GM21390 (cell line): ENCODE measurements around the gene TMEM86B.
"Not testable (repeated sequence)": the region's sequence is repeated elsewhere in the genome, so short reads cannot be mapped to it uniquely, and the experiment has no call there.

Experiments used
- ATAC-seq: cut with Tn5 transposase; IDR thresholded peaks from one replicate; pipeline ENCODE4 v1.9.1; 2021; ENCODE audit not compliant: unreplicated experiment

The TMEM86B gene

DNA sequence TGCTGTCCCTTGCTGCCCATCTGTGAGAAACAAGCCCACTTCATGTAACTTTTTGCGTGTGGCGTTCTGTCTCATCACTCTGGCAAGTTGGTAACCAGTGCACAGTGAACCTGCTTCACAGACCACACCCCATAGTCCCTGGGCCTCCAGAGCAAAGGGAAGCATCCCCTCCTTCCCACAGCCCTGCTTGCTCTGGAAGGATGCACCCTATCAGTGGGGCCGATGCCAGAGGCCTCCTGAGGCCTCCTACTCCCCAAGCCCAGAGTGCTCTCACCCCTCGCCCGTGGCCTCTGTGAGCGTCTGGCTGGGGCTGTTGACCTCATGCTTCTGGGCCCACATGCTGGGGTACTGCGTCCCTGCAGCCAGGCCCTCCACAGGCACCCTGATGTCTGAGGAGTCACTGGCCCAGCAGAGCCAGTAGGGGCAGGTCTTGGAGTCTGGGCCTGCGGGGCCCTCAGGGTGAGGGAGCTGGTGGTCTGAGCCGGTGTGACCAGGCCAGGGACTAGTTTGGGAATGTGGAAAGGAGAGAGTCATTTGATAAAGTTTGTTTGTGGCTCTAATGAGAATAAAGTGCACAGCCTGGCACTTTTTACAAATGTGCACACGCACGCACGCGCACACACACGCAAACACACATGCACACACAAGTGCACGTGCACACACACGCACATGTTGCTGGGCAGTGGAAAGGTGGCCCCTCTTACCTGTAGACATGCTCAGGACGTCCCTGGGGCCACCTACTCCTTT lies 5.1 kb downstream of the TMEM86B start:
- ATAC-seq = no peak

DNA sequence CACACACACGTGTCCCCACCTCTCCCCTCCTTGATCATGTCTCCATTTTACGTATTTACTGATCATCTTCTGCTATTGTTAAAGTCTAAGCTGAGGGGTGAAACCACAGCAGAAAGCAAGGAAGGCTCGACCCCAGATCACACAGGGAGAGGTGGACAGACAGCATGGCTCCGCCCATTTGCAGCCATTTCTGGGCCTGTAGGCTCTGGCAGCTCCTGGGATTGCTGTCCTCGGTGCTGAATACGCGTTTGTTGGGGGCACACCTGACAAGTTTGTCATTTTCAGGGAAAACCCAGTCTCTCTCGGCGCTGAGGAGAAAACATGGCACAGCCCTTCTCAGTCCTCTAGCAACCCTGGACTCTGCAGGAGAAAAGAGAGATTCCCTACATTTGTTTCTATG lies 8.0 kb downstream of the TMEM86B start:
- ATAC-seq = no peak

- no peak for ATAC-seq
Observed at GRCh38 chr19:55216461-55217198, 11.9 kb downstream of the TMEM86B start.

GRCh38 chr19:55213547-55213946 lies 15.0 kb downstream of the TMEM86B start:
- no peak for ATAC-seq

DNA sequence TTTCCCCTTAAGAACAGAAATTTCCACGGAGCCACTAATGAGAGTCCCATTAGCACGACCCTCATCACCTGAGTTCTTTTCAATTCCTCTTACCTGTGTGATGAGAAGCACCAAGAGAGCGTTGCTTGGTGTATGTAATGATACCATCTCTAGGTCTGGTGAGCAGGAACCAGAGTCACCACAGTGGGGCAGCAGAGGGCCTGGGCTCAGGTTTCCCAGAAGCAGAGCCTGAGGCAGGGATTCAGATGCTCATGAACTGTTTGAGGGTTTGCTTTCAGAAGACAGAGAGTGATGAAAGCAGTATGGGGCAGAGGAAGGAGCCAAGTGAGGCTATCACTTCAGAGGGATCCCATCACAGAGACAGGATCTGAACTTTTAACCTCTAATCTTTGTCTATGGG lies 16.1 kb downstream of the TMEM86B start:
- no peak for ATAC-seq

DNA sequence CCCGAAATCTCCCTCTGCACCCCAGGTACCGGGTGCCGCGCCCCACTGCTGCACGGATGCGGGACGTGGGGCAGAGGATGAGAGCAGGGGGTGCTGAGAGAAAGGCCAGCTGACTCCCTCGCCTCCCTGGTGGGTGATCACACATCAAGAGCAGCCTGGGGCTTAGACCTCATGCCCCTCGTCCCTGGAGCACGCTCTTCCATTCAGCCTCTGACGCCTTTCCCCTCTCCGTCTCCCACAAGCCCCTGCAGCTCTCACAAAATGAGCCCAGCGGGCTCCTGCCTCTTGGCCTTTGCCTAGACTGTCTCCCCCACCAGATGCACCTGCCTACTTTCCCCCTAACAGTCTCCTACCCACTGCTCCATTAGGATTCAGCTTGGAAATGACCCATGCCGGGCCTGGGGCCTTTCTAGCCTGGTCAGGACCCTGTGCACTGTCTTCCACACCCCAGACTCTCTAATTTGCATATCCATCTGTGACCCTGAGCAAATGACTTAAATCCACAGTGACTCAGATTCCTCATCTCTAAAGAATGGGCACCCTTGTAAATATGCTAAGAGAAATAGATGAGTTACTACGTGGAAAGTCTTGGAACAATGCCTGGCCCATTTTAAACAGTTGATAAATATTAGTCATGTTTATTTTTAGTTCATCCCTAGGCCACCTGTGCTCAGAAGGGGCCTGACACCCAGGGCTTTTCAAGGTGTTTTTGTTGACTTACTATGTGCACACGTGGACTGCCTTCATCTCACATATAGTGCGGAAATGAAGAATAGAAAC lies 18.7 kb downstream of the TMEM86B start:
- ATAC-seq = no peak

- ATAC-seq = no peak
Observed at GRCh38 chr19:55208880-55209692, 19.5 kb downstream of the TMEM86B start, which contains the start of gene PTPRH. PTPRH (minus strand) TSS chr19:55209501; CDS start chr19:55209433, 68 bp downstream.

DNA sequence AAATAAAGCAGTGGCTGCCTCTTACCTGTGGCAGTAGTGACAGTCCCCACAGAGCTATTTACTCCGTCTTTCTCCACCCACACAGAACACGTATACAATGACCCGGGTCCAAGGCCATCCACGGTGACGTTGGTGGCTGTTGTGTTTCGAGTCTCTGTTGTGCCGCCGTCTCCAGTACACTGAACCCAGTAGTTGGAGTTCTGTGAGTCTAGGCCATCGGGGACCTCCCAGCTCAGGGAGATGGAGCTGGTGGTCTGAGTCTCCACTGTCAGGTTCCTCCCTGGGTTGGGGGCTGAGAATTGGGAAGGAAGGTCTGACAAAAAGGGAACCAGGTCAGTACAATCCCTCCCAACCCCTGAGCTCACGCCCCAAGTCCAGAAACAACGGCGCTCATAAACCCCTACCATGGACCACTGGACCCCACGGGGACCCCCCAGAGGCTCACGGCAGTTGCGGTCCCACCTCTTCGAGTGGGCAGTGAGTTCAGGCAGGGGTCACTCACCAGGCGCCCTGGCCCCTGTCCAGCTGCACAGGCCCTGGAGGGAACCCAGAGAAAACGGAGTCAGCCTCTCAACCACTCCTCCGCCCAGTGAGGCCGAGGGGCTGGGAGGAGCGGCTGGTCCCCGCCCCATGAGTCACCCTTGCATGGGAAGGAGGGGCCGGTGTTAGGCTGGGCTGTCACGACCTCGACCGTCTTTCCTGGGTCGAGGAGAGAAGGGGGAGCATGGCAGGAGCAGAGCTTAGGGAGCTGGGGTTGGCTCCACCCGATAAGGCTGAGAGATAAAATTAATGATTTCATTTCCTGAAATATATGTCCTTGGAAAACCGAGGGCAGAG lies 21.7 kb downstream of the TMEM86B start:
- no peak for ATAC-seq

GRCh38 chr19:55202199-55202598 lies 26.4 kb downstream of the TMEM86B start:
- ATAC-seq = not testable (repeated sequence)

DNA sequence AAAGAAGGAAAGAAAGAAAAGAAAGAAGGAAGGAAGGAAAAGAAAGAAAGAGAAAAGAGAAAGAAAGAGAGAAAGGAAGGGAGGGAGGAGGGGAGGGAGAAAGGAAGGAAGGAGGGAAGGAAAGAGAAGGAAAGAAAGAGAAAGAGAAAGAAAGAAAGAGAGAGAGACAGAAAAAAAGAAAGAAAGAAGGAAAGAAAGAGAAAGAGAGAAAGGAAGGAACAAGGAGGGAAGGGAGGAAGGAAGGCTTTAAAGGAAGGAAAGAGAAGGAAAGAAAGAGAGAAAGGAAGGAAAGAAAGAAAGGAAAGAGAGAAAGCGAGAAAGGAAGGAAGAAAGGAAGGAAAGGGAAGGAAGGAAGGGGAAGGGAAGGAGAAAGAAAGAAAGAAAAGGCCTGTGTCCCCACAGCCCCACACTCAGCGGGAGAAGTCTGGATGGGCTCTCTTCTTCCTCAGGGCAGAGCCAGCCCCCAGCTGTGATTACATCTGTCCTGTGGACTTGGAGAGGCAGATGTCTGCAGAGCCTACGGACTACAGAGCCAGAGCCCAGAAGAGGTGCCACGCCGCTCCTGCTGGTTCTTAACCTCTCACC lies 28.9 kb downstream of the TMEM86B start:
- ATAC-seq = no peak

DNA sequence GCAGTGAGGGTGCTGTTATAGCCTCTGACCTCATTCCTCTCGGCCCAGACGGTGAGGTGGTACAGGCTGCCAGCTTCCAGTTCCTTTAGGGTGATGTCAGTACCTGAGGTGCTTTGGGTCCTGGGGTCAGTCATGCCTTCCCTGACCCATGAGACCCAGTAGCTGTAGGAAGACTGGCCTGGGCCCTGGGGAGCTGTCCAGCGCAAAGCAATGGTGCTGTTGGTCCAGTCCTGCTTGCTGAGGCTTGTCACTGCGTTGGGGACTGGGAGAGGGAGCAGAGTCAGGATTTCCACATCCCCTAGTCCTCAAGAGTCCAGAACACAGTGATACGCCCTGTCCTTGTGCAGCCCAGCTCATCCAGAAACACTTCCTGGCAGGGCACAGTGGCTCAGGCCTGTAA lies 29.9 kb downstream of the TMEM86B start:
- ATAC-seq = no peak

GRCh38 chr19:55197528-55197927 lies 31.0 kb downstream of the TMEM86B start:
- ATAC-seq = no peak

GRCh38 chr19:55196803-55197202 lies 31.8 kb downstream of the TMEM86B start:
- no peak for ATAC-seq

GRCh38 chr19:55193481-55193880 lies 35.1 kb downstream of the TMEM86B start:
- no peak for ATAC-seq

DNA sequence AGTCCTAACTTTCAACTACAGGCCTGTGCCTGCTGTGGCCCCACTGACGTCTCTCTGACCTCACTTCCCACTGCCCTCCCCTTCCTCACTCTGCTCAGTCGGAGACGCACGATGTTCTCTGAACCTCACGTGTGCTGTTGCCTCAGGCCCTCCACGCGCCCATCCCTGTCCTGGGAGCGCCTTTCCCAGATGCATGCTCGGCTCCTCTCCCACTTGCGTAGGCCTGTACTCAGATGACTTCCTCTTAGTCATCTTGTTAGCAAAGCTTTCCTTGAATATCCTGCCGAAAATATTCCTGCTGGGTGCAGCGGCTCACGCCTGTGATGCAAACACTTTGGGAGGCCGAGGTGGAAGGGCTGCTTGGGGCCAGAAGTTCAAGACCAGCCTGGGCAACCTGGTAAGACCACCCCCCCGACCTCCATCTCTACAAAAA lies 39.1 kb downstream of the TMEM86B start:
- ATAC-seq = no peak

DNA sequence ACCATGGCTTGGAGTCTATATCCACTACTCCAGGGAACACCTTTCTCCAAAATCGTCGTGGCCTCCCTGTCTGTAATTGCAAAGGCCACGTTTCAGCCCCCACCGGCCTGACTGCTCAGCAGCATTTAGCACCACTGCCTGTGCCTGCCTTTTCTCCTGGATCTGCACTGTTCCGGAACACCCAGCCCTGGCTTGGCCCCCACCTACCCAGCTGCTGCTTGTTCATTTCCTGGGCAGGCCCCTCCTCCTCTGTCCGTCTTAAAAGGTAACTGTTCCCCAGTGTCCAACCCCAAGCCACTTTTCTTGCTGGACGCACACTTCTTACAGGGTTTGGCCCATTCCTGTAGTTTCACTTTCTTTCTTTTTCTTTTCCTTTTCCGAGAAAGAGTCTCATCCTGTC lies 39.9 kb downstream of the TMEM86B start:
- no peak for ATAC-seq

- no peak for ATAC-seq
Observed at GRCh38 chr19:55186080-55186479, 42.5 kb downstream of the TMEM86B start.

- ATAC-seq = no peak
Observed at GRCh38 chr19:55181740-55182139, 46.8 kb downstream of the TMEM86B start.
